Stimulated activated CD4-positive, alpha-beta T cell treated with anti-CD3 and anti-CD28 coated beads, Interleukin-1b, Interleukin-23, amount 100 ng/mL, for 1 hour (primary cell): ENCODE measurements around the gene HIPK2.

Experiments used
- DNase-seq, 2 donors: peaks; one replicate each; pipeline ENCODE4 v3.0.0-alpha.2; 2020; ENCODE audit warnings: low read depth in 2 of 2

HIPK2 gene

DNA sequence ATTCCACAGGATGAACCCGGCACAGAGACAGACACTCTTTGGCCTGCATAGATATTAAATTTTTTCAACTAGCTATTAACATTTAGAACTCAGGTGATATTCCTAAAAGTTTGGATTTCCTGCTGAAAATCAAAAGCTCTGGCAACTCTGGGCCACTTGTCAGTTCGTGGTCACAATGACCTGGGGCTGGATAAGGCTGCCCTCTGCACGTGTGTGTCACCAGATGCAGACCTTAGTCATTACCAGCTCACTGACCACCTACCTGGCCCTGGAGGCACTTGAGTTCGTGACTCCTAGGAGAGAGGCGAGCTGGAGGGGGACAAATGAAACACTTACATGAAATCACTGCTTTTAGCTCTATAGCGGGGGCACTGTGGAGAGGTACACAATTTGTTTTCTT lies 126.5 kb downstream of the HIPK2 start:
- no peak for DNase-seq

- no peak for DNase-seq
These were observed 127.2 kb downstream of the HIPK2 start for GRCh38 chr7:139650429-139651100.

GRCh38 chr7:139648941-139649425 lies 128.8 kb downstream of the HIPK2 start:
- no peak for DNase-seq

DNA sequence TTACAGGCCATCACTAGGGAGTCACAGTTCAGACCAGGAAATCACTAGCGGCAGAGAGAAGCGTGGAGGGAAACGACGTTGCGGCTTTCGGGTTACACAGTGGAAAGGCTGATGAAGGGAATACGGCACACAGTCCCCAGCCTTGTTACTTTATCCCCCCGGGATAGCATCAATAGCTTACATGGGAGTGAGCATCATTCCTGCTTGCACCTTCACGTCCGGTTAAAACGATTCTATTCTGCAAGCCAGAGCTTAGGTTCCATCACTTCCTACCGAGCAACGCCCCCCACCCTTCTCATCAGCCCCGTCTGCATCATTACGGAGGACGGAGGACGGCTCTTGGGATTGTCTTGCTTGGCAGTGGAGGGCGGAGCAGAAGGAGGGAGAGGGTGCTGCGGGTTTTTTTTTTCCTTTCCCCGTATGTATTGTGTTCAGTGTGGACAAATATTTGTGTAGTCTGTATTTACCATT lies 129.4 kb downstream of the HIPK2 start:
- no peak for DNase-seq

DNA sequence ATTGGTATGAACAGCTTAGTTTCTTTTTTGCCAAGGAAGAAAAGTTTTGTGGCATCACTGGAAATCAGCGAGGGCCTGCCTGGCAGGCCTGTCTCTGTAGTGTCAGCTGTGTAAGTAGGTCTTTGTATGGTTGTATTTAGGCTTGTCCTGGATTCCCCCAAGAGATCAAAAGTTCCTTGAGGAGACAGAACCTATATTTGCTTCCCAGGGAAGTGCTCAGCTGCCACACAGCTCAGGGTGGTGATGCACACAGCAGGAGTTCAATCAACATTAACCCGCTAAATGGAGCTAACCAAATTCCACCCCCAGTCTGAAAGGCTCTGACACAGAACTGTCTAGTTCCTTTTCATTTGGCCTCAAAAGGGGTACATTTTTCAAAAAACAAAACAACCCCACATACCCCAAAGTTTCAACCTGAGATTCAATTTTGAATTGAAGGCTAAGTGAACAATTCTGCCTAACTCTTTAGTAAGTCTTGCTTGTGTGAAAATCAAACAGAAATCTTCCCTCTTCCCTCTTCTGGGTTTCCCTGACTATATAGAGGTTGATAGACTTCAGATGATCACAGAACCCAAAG lies 129.9 kb downstream of the HIPK2 start:
- no peak for DNase-seq

DNA sequence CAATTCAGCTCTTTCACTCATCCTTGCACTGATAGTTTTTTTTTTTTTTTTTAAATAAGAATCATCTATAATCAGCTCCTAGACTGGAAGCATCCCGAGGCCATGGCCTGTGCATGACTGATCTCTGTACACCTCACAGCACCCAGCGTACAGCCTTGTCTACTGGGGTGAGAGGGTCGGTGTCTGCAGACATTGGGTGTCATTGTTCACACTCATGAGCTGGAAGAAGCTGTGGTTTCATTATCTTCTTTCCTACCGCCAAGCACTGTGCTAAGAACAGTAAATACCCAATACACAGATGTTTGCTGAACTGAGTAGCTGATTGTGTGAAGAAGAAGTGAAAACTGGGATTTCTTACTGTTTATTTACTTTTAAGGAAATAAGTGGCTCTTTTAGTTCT lies 130.7 kb downstream of the HIPK2 start:
- DNase-seq = no peak

DNA sequence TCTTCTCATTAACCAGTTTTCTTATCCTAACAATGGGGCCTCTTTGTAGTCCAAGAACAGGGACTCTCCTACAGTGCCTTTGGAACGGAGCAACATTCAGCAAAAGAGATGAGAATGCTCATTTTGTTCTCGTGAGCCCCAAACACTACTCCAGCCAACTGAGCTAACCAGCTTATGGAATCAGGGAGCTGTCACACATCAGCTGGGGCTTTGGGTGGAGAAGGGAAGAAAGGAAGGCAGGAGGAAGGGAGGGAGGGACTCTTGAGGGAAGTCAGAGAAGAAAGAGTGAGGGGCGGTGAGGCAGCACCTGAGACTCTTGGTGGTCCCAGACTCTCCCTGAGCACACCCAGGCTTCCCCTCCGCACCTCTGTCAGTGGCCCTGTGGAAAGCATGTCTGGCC lies 131.2 kb downstream of the HIPK2 start:
- no peak for DNase-seq

GRCh38 chr7:139645572-139646523 lies 131.9 kb downstream of the HIPK2 start:
- peak; percentile 67 to 74 for DNase-seq

GRCh38 chr7:139643951-139644585 lies 133.7 kb downstream of the HIPK2 start:
- DNase-seq = no peak

- DNase-seq = no peak
These were observed 135.5 kb downstream of the HIPK2 start for GRCh38 chr7:139642283-139642682.

GRCh38 chr7:139641337-139641992 lies 136.3 kb downstream of the HIPK2 start:
- DNase-seq = no peak

GRCh38 chr7:139640681-139641080 lies 137.1 kb downstream of the HIPK2 start:
- no peak for DNase-seq

GRCh38 chr7:139639563-139639962 lies 138.2 kb downstream of the HIPK2 start:
- DNase-seq = no peak

GRCh38 chr7:139635526-139636302 lies 142.1 kb downstream of the HIPK2 start:
- DNase-seq = peak in 1 of 2 donors; percentile 15

GRCh38 chr7:139634087-139634486 lies 143.7 kb downstream of the HIPK2 start:
- no peak for DNase-seq

DNA sequence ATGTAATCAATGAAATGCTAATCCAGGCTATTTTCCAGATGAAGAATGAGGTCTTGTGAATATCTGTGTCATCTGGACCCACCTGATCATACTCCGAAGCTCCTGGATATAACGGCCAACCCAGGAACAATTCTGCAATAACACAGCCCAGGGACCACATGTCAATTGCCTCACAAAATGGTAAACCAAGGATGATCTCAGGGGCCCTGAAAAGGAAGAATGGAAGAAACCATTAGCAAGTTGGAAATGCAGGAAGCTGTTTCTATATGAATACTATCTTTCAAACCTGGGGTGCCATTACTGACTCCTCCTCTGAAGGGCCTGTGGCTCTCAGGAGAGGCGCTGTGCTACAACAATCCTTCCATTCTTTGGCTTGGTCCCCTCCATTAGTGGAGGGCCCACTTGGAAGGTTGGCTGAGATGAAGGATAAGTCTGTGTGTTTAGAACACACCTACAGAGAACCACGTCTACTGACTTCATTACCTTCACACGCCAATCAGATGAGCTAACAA lies 146.2 kb downstream of the HIPK2 start:
- no peak for DNase-seq

DNA sequence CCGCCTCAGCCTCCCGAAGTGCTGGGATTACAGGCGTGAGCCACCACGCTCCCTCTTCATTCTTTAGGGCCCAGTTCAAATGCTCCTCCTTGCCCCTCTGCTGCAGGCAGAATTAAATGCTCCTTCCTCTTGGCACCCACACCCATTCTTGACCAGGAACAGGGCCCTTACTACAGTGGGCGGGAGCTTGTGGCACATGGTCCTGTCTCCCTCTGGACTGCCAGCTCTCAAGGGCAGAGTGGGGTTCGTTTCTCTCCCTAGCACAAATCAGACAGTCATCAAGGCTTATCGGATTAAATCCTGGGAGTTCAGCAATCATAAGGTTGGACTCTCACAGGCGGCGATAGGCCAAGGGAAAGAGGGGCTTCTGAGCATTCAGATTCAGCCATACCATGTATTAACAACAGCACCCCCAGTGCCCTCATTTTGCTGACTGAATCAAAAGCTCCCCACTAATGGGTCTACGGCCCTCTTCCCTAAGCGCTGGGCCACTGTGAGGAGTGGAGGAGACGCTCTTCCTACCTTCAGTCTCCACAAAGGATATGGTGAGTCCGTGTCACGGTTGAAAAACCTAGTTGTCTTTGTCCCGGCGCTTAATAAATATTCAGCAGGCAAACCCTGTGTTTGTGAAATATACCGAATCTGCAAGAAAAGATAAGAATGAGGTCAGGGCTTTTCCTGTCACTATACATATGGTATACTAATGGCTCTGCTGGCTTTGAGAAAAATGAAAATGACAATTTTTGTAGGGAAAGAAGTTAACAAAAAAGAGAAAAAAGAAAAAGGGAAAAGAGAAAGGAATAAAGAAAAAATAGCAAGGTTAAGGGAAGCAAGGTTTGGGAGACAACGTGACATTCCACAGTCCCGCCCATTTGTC lies 146.9 kb downstream of the HIPK2 start:
- no peak for DNase-seq

DNA sequence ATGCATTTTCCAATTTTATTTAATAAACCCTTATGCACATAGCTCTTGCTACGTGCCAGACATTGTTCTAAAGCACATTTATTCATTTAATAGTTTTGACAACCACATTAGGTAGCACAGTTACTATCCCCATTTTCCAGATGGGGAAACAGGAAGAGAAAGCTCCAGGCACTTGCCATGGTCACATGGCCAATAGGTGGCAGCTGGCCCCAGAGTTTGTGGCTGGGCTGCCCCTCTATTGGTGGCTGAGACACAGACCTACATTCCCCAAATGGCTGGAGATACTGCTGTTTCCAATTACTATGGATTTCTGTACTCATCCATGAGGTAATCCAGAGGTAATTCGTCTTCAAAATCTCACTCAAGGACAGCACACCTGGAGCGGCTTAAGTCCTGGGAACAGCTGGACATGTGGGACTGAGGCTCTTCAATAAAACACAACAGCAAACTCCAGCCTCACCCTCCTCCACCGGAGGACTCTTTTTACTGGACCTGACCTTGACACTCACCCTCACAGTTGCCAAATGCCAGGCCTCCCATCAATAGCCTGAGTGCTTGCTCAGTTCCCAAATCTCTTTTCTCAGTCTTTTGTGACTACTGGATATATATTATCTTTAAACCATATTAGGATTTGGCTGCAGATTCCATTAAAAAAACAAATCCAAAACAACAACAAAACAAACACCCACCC lies 148.3 kb downstream of the HIPK2 start:
- no peak for DNase-seq

- DNase-seq = no peak
These were observed 150.0 kb downstream of the HIPK2 start for GRCh38 chr7:139627831-139628230.
